A673 (cell line): ENCODE results near the gene HEATR9.

Experiments
- CTCF ChIP-seq: fragments of 300-800, 200-600 bp; sonication (generic); conservative IDR thresholded peaks from 2 replicates; pipeline ENCODE4 v1.5.1; 2017; ENCODE audit warnings: low read depth, mild to moderate bottlenecking, antibody characterized with exemption, low read length, moderate library complexity, mixed read lengths
- EZH2 ChIP-seq: fragments of 200-600 bp; sonication (generic); IDR thresholded peaks from 2 replicates; pipeline ENCODE4 v1.6.1; 2017; ENCODE audit warnings: borderline replicate concordance, low read depth, mild to moderate bottlenecking, mixed read lengths, antibody characterized with exemption, low read length; ENCODE audit not compliant: poor library complexity, severe bottlenecking

- TF ChIP-seq CTCF (no peak), EZH2 (no peak)
These were observed 2.2 kb downstream of the HEATR9 start for GRCh38 chr17:35866341-35866950.
